GM21367 (cell line): ENCODE results near the gene TXNDC15.

Experiments
- ATAC-seq: cut with Tn5 transposase; IDR thresholded peaks from one replicate; pipeline ENCODE4 v1.9.1; 2021; ENCODE audit not compliant: unreplicated experiment

Gene TXNDC15

GRCh38 chr5:134917070-134917815 is 43.1 kb downstream of the TXNDC15 start:
- no peak for ATAC-seq

- no peak for ATAC-seq
Measured at GRCh38 chr5:134918861-134919260, 44.7 kb downstream of the TXNDC15 start.

GRCh38 chr5:134920848-134921575 is 46.8 kb downstream of the TXNDC15 start:
- no peak for ATAC-seq

GRCh38 chr5:134932508-134932907 is 58.3 kb downstream of the TXNDC15 start:
- ATAC-seq = no peak

GRCh38 chr5:134934202-134934601 is 60.0 kb downstream of the TXNDC15 start:
- no peak for ATAC-seq

GRCh38 chr5:134935711-134936602 is 61.8 kb downstream of the TXNDC15 start:
- ATAC-seq = no peak

- no peak for ATAC-seq
Measured at GRCh38 chr5:134937526-134937925, 63.4 kb downstream of the TXNDC15 start.

- ATAC-seq = no peak
Measured at GRCh38 chr5:134938030-134938429, 63.9 kb downstream of the TXNDC15 start.

GRCh38 chr5:134939500-134939899 is 65.3 kb downstream of the TXNDC15 start:
- ATAC-seq = no peak

GRCh38 chr5:134943547-134943946 is 69.4 kb downstream of the TXNDC15 start:
- ATAC-seq = no peak

- ATAC-seq = no peak
Measured at GRCh38 chr5:134944630-134945029, 70.5 kb downstream of the TXNDC15 start.

- no peak for ATAC-seq
Measured at GRCh38 chr5:134945041-134945440, 70.9 kb downstream of the TXNDC15 start.

- ATAC-seq = no peak
Measured at GRCh38 chr5:134948911-134949310, 74.7 kb downstream of the TXNDC15 start.

GRCh38 chr5:134949316-134949715 is 75.1 kb downstream of the TXNDC15 start:
- ATAC-seq = no peak
